GM12873 (cell line): Measurements from ENCODE around the gene TMEM53.

Source experiments
- TF ChIP-seq, protein P1 (sequence below): IDR thresholded peaks from 2 replicates; pipeline ENCODE4 v1.5.1; 2012; ENCODE audit warnings: low read depth, mild to moderate bottlenecking, moderate library complexity, low read length, control low read depth; ENCODE audit not compliant: insufficient read depth; ENCODE audit errors: missing control alignments

The TMEM53 gene

GRCh38 chr1:44648529-44649250, 25.6 kb downstream of the TMEM53 start:
- TF ChIP-seq, protein P1, sequence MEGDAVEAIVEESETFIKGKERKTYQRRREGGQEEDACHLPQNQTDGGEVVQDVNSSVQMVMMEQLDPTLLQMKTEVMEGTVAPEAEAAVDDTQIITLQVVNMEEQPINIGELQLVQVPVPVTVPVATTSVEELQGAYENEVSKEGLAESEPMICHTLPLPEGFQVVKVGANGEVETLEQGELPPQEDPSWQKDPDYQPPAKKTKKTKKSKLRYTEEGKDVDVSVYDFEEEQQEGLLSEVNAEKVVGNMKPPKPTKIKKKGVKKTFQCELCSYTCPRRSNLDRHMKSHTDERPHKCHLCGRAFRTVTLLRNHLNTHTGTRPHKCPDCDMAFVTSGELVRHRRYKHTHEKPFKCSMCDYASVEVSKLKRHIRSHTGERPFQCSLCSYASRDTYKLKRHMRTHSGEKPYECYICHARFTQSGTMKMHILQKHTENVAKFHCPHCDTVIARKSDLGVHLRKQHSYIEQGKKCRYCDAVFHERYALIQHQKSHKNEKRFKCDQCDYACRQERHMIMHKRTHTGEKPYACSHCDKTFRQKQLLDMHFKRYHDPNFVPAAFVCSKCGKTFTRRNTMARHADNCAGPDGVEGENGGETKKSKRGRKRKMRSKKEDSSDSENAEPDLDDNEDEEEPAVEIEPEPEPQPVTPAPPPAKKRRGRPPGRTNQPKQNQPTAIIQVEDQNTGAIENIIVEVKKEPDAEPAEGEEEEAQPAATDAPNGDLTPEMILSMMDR: no peak

GRCh38 chr1:44647896-44648295, 26.4 kb downstream of the TMEM53 start:
- TF ChIP-seq, protein P1: no peak

- TF ChIP-seq, protein P1: no peak
Measured at GRCh38 chr1:44646261-44647110, 27.8 kb downstream of the TMEM53 start.

GRCh38 chr1:44645476-44646244, 28.6 kb downstream of the TMEM53 start:
- TF ChIP-seq, protein P1: no peak

GRCh38 chr1:44644806-44645205, 29.5 kb downstream of the TMEM53 start:
- TF ChIP-seq, protein P1: no peak

- TF ChIP-seq, protein P1: no peak
Measured at GRCh38 chr1:44643721-44644334, 30.5 kb downstream of the TMEM53 start.
